ENCODE data around the gene DDX21. TPM values are rescaled to one million over a fixed set of nuclear protein-coding genes. Genes with fewer than 3 reads are reported as not detected.
"Not testable (repeated sequence)": the region's sequence is repeated elsewhere in the genome, so short reads cannot be mapped to it uniquely, and the experiment has no call there.

The DDX21 gene
- total RNA-seq, 2 donors from 2014 or later: 127 to 136 TPM

GRCh38 chr10:68973975-68974374 lies 18.0 kb downstream of the DDX21 start:
- Mint-ChIP-seq H3K9me3 (no peaks in the 10 kb centered on the region), H3K36me3 (peaks cover 25 to 43% of the 10 kb centered on the region in 2 donors), H3K27ac (no peak overlapping the region)
- DNase-seq (ENCODE audit: low spot score in 2 of 2): no peak
- ATAC-seq: no peak

DNA sequence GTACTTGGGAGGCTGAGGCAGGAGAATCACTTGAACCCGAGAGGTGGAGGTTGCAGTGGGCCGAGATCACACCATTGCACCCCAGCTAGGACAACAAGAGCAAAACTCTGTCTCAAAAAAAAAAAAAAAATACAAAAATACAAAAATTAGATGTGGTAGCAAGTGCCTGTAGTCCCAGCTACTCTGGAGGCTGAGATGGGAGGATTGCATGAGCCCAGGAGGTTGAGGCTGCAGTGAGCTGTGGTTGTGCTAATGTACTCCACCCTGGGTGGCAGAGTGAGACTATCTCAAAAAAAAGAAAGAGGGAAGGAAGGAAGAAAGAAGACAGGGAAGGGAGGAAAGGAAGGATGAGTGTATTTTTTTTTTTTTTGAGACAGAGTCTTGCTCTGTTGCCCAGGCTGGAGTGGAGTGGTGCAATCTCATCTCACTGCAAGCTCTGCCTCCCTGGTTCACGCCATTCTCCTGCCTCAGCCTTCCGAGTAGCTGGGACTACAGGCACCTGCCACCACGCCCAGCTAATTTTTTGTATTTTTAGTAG lies 20.0 kb downstream of the DDX21 start:
- H3K27ac Mint-ChIP-seq: peak overlapping the region in 1 of 2 donors; percentile 95
- peaks cover 28 to 29% of the 10 kb centered on the region in 2 donors for H3K36me3 Mint-ChIP-seq
- DNase-seq (ENCODE audit: low spot score in 2 of 2); ATAC-seq; H3K9me3 Mint-ChIP-seq: not testable (repeated sequence)

- H3K27ac Mint-ChIP-seq; ATAC-seq; H3K9me3 Mint-ChIP-seq; DNase-seq (ENCODE audit: low spot score in 2 of 2): not testable (repeated sequence)
- peaks cover 13 to 15% of the 10 kb centered on the region in 2 donors for H3K36me3 Mint-ChIP-seq
Measured at GRCh38 chr10:68979738-68980137, 23.8 kb downstream of the DDX21 start.

GRCh38 chr10:68981074-68981473 lies 25.1 kb downstream of the DDX21 start:
- Mint-ChIP-seq H3K27ac (no peak overlapping the region), H3K9me3 (no peaks in the 10 kb centered on the region), H3K36me3 (peaks cover 9% of the 10 kb centered on the region in 2 donors)
- no peak for DNase-seq (ENCODE audit: low spot score in 2 of 2)
- ATAC-seq: no peak

- peaks cover 6 to 9% of the 10 kb centered on the region in 2 donors for H3K36me3 Mint-ChIP-seq
- DNase-seq (ENCODE audit: low spot score in 2 of 2): no peak
Measured at GRCh38 chr10:68982389-68982788, 26.4 kb downstream of the DDX21 start.

GRCh38 chr10:68987611-68988010 lies 31.6 kb downstream of the DDX21 start:
- H3K36me3 Mint-ChIP-seq: peaks cover 7 to 19% of the 10 kb centered on the region in 2 donors
- H3K9me3 Mint-ChIP-seq: no peaks in the 10 kb centered on the region
- H3K27ac Mint-ChIP-seq: peak overlapping the region in 1 of 2 donors; percentile 96
- no peak for ATAC-seq
- DNase-seq (ENCODE audit: low spot score in 2 of 2): no peak

More at GRCh38 chr10:68982389-68982788, 26.4 kb downstream of the DDX21 start:
- ATAC-seq: no peak
- H3K9me3 Mint-ChIP-seq: no peaks in the 10 kb centered on the region
- no peak overlapping the region for H3K27ac Mint-ChIP-seq

DNA sequence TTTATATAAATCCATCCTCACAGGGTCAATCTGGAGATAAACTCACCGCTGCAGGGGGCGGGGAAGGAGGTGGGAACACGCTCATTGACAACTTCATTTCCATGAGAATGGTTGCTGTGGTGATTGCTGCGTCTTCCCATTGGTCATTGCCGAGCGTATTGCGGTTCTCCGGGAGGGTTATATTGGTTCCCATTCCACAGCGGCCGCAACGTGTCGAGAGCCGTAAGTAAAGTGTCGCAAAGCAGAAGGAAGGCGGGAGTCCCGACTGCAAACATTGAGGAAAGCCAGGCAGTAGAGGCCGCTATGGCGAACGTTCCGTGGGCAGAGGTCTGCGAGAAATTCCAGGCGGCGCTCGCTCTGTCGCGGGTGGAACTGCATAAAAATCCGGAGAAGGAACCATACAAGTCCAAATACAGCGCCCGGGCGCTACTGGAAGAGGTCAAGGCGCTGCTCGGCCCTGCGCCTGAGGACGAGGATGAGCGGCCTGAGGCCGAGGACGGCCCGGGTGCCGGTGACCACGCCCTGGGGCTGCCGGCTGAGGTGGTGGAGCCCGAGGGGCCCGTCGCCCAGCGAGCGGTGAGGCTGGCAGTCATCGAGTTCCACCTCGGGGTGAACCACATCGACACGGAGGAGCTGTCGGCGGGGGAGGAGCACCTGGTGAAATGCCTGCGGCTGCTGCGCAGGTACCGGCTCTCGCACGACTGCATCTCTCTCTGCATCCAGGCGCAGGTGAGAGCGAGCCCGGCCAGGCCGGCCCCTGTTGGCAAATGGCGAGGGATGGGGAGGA lies 32.8 kb downstream of the DDX21 start, which contains the start of gene KIFBP:
KIFBP (plus strand) TSS at position 274 of the 787 bp plus-strand sequence; CDS start at position 304, 30 bp downstream.
- DNase-seq (ENCODE audit: low spot score in 2 of 2): peak; percentile 79 to 81
- H3K9me3 Mint-ChIP-seq: no peaks in the 10 kb centered on the region
- peak within 1 kb of the TSS; percentile 87 to 96 for H3K27ac Mint-ChIP-seq
- peaks cover 6 to 19% of the 10 kb centered on the region in 2 donors for H3K36me3 Mint-ChIP-seq
- peak; percentile 84 to 87 for ATAC-seq

GRCh38 chr10:68989317-68989990 lies 33.5 kb downstream of the DDX21 start:
- H3K9me3 Mint-ChIP-seq: no peaks in the 10 kb centered on the region
- peaks cover 6 to 19% of the 10 kb centered on the region in 2 donors for H3K36me3 Mint-ChIP-seq

GRCh38 chr10:68992636-68993440 lies 36.9 kb downstream of the DDX21 start:
- ATAC-seq (no peak), DNase-seq (ENCODE audit: low spot score in 2 of 2) (no peak)
- H3K9me3 Mint-ChIP-seq: no peaks in the 10 kb centered on the region
- H3K36me3 Mint-ChIP-seq: peaks cover 11 to 23% of the 10 kb centered on the region in 2 donors
- peak overlapping the region in 1 of 2 donors; percentile 13 for H3K27ac Mint-ChIP-seq

More at GRCh38 chr10:68989317-68989990, 33.5 kb downstream of the DDX21 start:
- DNase-seq (ENCODE audit: low spot score in 2 of 2): no peak
- no peak for ATAC-seq
- peak overlapping the region; percentile 70 to 87 for H3K27ac Mint-ChIP-seq

DNA sequence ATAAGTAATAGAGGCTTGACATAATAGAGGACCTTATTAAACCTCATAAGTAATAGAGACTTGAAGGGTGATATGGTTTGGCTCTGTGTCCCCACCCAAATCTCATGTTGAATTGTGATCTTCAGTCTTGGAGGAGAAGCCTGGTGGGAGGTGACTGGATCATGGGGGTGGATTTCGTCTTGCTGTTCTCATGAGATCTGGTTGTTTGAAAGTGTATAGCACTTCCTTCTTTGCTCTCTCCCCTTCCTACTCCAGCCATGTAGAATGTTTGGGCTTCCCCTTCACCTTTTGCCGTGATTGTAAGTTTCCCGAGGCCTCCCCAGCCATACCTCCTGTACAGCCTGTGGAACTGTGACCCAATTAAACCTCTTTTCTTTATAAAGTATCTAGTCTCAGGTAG lies 41.2 kb downstream of the DDX21 start:
- DNase-seq (ENCODE audit: low spot score in 2 of 2): no peak
- ATAC-seq: peak; percentile 5 to 7
- no peaks in the 10 kb centered on the region for H3K9me3 Mint-ChIP-seq
- peak overlapping the region; percentile 94 to 96 for H3K27ac Mint-ChIP-seq
- peaks cover 4 to 12% of the 10 kb centered on the region in 2 donors for H3K36me3 Mint-ChIP-seq

- DNase-seq (ENCODE audit: low spot score in 2 of 2) (no peak), ATAC-seq (peak; percentile 56 to 73)
- no peak overlapping the region for H3K27ac Mint-ChIP-seq
- no peaks in the 10 kb centered on the region for H3K36me3 Mint-ChIP-seq
- H3K9me3 Mint-ChIP-seq: no peaks in the 10 kb centered on the region
Measured at GRCh38 chr10:69004821-69005220, 48.9 kb downstream of the DDX21 start.

DNA sequence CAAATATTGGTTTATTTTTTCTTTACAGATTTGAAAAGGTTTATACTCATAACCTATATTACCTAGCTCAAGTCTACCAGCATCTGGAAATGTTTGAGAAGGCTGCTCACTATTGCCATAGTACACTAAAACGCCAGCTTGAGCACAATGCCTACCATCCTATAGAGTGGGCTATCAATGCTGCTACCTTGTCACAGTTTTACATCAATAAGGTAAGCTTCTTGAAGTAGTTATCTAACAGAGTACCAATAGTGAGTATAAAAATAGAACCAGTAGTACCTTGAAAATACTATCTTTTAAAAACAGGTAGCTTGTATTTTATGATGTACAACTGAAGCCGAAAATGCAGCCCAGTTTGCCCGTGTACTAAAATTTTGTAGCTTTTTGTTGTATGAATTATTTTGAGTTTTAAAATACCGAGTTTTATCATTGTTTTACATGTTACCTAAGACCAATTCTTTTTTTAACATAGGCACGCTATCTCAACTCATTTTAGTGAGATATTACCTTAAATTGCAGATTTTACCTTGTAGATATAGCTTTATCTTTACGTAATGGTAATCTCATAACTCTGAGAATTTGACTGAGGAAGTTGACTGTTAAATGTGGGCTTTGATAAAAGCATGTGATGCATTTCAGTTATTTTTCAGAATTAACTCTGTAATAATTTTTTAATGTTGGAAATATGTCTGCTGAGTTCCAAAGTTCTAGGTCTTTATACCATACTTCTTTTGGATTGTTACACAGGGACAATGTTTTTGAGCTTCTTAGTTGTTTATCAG lies 49.9 kb downstream of the DDX21 start:
- Mint-ChIP-seq H3K9me3 (no peaks in the 10 kb centered on the region), H3K27ac (no peak overlapping the region), H3K36me3 (no peaks in the 10 kb centered on the region)
- ATAC-seq: no peak
- no peak for DNase-seq (ENCODE audit: low spot score in 2 of 2)

GRCh38 chr10:69007260-69007659 lies 51.3 kb downstream of the DDX21 start:
- H3K9me3 Mint-ChIP-seq: no peaks in the 10 kb centered on the region
- no peak for DNase-seq (ENCODE audit: low spot score in 2 of 2)
- no peaks in the 10 kb centered on the region for H3K36me3 Mint-ChIP-seq
- H3K27ac Mint-ChIP-seq: no peak overlapping the region
- no peak for ATAC-seq

DNA sequence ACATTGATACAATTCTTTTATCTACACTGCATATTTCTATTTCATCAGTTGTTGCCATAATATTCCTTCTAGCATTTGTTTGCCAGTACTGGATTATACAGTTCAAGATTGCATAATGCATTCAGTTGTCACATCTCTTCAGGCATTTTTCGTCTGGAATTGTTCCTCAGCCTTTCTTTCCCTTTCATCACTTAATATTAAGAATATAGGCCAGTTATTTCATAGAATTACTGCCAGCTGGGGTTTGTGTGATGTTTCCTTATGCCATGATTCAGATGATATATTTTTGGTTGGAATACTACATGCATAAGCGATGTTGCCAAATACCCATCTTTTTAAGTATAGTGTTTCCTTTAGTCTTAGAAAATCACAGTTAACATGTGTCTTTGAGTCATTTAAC lies 53.4 kb downstream of the DDX21 start:
- ATAC-seq: no peak
- Mint-ChIP-seq H3K9me3 (peaks cover 0 to 6% of the 10 kb centered on the region in 2 donors), H3K27ac (no peak overlapping the region), H3K36me3 (peaks cover 6 to 10% of the 10 kb centered on the region in 2 donors)
- DNase-seq (ENCODE audit: low spot score in 2 of 2): no peak

DNA sequence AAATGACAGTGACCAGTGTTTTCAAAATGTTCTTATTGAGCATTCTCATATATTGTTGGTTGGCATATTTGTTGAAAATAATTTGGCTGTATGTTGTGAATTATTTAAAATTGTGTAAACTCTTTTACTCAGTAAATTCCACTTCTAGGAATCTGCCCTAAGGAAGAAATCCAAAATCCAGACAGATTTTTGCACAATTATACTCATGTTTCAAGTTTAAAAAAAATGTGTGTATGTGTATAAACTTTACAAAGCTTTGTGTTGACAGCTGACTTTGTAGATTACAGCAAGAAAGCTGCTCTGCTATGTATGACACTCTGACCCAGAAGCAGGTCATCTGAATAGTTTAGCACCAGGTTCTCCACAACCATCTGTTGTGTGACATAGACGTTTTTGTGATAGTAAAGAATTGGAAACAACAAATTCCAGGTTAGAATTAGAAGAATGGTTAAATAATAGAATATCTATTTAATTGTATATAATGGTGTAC lies 54.2 kb downstream of the DDX21 start:
- DNase-seq (ENCODE audit: low spot score in 2 of 2): no peak
- Mint-ChIP-seq H3K27ac (no peak overlapping the region), H3K9me3 (peaks cover 0 to 6% of the 10 kb centered on the region in 2 donors), H3K36me3 (peaks cover 6 to 11% of the 10 kb centered on the region in 2 donors)
- ATAC-seq: no peak

Data from activated naive CD4-positive, alpha-beta T cell treated with anti-CD3 and anti-CD28 coated beads, Interleukin-2, amount 50 U/mL, for 72 hours (primary cell).